Measurements from ENCODE around the gene TSPAN18.

GRCh38 chr11:44761551-44761961 is 34.8 kb downstream of the TSPAN18 start:
- TF ChIP-seq POLR2A (IDR thresholded peaks at IDR 0.05; ENCODE audit: low read length): no peak
- TF ChIP-seq GATA1 (IDR thresholded peaks at IDR 0.05; ENCODE audit: low read depth, low read length): no peak

Data from erythroblast (primary cell).